ENCODE data around the gene NFYC.

NFYC gene

DNA sequence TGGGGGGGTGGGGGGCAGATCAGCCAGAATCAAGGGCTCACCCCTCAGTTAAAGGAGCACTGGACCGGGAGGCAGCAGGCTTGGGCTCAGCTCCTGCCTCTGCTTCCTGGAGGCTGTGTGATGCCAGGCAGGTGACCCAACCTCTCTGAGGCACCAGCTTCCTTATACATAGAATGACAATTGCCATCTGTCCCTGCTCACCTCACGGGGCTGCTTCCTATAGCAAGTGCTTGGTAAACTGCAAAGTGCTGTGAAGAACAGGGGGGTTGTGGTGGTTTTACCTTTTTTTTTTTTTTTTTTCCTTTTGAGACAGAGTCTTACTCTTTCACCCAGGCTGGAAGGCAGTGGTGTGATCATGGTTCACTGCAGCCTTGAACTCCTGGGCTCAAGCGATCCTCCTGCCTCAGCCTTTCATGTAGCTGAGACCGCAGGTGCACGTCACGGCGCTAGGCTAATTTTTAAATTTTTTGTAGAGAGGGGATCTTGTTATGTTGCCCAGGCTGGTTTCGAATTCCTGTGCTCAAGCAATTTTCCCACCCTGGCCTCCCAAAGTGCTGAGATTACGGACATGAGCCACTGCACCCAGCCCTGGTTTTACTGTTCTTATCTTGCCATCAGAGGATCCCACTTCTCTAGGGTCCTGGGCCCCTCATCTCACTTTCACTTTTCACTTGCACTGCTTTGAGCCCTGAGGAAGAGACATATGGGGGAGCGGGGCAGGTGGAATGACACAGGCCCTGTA, 103.6 kb downstream of the NFYC start:
- in situ Hi-C loops (cut with MboI; ENCODE audit: low sequenced_read_pairs): no loop called here

DNA sequence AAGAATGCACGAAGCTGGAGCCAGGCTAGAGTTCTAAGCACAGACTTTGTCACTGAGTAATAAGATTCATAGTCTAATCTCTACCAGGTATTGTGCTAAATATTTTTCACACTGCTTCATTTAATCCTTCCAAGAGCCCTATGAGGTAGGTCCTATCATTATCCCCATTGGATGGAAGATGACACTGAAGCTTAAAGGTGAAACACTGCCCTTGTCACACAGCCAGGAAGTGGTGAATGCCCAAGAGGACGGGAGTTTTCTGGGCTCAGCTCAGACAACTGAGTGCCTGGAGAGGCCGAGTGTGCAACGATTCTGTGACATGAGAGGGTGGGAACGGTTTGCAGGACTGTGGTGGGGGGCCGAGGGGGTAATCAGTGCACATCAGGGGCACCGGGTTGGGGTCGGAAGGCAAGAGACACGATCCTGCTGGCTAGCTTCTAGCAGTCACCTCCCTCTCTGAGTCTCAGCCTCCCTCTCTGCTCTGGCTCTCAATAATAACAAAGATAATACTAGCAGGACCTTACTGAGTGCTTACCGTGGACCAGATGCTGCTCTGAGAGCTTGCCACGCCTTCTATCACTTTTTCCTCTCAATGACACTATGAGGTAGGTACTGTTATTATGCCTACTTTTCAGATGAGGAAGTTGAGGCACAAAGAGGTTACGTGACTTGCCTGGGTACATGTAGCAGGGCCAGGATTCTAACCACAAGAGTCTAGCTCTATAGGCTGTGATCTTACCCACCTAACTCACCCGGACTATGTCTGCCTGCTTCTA, 104.5 kb downstream of the NFYC start:
- in situ Hi-C loops (cut with MboI; ENCODE audit: low sequenced_read_pairs): no loop called here

DNA sequence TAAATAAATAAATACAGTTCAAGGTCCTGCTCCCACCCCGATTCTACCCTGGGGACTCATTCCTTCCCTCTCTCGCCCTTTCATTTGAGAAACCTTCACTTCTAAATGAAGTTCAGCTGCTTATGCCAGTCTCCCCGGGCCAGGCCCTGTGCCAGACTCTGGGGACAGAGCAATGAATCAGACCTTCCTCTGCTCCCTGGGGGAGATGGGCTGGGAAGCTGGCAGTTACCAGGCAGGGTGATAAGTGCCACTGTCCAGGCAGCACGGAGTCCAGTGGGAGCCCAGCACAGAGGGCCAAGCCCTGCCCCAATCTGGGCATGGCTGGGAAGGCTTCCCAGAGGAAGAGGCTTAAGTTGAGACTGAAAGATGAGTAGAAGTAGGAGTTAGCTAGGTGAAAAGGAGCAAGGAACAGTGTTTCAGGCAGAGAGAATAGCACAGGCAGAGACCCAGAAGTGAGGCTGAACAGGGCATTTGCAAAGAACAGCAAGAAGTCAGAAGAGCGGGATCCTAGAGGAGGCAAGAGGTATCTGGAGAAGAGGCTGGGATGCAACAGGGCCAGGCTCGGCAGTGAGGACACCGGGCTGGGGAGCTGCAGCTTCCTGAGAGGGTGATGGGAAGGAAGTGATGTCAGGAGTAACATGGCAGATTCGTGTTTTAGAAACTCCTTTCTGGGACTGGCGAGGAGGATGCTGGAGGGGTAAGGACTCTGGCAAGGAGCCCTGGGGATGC, 105.6 kb downstream of the NFYC start:
- in situ Hi-C loops (cut with MboI; ENCODE audit: low sequenced_read_pairs): no loop called here

DNA sequence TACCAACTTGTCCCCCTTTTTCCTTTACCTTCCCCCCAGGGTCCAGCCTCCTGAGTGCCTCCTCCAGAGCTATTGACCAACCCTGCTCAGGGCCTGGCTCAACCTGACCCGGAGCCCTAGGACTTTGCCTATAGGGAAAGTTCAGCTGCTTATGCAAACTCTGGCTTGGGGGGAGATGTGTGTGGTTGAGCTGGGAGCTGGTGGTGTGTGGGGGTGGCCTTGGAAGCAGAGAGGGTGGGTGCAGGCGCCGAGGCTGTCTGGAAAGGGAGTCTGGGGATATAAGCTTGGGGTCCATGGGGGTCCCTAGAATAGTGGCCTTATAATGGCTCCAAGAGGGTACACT, 106.1 kb downstream of the NFYC start:
- in situ Hi-C loops (cut with MboI; ENCODE audit: low sequenced_read_pairs): no loop called here

DNA sequence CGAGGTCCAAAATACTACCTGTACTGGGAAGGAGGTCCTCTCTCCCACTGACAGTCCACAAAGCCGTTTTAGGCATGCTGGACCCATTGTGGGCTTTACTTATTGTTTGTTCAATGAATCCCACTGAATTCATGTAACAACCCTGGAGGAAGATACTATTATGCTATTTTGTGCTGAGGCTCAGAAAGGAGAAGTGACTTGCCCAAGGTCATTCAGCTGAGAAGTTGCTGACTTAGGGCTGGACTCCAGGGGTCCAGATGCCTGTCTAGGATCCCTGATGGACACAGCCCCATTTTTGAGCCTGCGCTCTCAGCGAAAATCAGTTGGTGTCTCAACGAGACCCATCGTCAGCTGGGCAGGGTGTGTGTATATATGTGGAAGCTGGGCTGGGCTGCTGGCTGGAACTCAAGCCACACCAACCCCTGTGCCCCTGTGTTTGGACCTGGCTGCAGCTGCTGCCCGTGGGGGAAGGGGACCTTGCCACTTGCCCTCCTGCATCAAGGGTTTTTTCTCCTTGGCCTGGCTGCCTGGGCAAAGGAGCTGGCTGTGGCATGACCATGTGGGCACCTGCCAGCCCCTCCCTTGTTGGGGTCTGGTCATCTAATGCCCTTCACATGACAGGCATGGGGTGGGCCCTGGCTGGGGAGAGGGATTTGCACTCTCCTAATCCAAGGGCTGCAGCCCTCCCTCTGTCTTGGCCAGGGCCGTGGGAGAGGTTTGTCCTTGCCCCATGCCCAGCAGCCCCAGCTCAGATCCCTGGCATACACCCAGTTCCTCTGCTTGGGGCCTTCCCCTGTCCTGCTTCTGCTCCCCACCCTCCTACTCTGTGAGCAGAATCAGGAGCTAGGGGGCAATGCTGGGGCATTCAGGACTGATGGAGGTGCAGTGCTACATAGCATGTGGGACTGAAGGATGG, 107.1 kb downstream of the NFYC start:
- in situ Hi-C loops (cut with MboI; ENCODE audit: low sequenced_read_pairs): no loop called here

DNA sequence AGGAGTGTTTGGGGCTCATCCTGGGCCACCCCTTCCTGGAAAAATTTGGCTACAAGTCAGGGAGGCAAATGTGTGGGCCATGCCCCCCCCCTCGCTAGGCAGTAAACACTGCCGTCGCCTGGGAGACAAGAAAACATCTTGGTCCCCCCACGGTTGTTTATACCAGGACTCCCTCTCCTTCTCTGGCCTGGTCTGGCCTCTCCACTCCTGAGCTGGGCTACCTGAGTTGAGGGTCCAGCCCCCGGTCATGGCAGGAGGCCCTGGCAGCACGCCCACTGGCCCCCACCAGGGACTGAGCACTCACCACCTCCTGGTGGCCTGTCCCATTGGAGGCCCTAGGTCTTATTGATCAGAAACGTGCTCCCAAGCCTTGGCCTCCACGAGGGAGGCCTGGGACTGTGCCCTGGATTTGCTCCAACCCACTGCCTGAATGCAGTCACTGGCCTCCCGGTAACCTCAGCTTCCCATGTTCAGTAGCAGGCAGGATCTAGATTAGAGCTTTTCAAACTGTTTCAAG, 107.9 kb downstream of the NFYC start:
- in situ Hi-C loops (cut with MboI; ENCODE audit: low sequenced_read_pairs): no loop called here

DNA sequence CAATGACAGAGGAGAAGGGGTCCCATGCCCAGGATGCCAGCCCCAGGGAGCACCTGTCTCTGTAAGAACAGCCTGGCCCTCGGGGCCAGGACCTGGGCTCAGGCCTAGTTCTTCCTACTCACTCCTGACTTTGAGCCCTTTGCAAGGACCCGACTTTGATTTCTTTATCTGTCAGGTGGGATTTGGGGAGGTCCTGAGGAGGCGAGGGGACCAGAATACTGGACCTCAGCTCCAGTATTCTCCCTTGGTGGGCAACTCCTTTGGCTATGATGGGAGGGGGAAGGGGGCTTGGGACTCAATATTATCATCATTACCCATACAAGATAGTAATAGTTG, 110.2 kb downstream of the NFYC start:
- in situ Hi-C loops (cut with MboI; ENCODE audit: low sequenced_read_pairs): no loop called here

DNA sequence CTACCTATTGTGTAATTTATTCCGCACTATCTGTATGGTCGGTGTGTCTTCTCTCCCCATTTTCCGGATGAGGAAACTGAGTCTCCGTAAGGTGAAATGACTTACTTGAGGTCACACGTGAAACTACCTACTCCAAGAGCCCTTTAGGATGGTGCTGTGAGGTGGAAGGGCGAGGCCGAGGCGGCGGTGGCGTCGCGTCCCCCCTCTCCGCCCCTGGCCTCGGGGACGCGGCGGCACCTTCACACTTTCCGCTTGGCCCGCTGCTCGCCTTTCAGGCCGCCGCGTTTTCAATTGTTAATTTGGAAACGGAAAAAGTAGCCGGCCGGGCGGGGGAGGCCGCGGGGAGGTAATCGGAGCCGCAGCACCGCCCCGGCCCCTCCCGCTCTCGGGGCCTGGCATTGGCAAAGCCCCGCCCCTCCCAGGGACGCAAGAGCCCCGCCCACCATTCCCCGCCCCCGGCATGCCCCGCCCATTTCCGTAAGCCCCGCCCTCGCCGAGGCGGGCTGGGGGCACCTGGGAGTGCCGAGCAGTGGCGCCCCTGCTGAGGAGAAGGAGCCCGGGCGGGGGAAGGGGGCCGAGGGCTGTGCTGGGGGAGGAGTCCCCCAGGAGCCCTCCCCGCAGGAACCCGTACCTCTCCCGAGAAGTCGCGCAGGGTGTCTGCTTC, 110.7 kb downstream of the NFYC start:
- in situ Hi-C loops (cut with MboI; ENCODE audit: low sequenced_read_pairs): no loop called here

DNA sequence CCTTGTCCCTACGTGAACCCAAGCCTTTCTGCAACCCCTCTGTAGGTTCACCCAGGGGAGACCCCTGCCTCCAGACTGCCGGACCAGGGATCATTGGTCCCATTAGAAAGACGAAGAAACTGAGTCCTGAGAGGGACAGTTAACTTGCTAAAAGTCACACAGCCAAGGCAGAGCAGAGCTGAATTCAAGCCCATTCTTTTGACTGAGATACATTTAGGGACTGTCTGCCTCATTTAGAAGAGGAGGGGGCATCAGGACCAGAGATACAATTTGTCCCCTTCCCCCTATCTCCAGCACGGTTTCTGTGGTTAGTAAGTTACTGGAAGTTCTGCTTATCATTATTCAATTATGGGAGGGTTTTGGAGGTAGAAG, 111.2 kb downstream of the NFYC start:
- in situ Hi-C loops (cut with MboI; ENCODE audit: low sequenced_read_pairs): no loop called here

DNA sequence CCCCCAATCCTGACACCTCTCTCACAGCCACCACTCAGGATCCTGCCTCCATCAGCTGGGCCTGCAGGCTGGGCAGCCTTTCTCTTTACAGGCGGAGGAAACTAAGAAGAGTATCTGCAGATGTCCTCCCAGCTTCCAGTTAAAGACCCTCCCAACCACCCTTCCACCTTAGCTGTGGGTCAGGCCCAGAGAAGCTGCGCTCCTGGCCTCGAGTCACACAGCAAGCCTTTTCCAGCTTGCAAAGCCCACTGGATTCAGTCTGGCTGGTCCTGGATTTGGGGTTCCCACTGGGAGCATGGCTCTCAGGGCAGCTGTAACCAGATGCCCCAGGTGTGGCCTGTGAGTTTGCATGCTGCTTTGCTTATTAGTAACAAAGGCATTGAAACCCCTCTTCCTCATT, 111.9 kb downstream of the NFYC start:
- in situ Hi-C loops (cut with MboI; ENCODE audit: low sequenced_read_pairs): no loop called here

DNA sequence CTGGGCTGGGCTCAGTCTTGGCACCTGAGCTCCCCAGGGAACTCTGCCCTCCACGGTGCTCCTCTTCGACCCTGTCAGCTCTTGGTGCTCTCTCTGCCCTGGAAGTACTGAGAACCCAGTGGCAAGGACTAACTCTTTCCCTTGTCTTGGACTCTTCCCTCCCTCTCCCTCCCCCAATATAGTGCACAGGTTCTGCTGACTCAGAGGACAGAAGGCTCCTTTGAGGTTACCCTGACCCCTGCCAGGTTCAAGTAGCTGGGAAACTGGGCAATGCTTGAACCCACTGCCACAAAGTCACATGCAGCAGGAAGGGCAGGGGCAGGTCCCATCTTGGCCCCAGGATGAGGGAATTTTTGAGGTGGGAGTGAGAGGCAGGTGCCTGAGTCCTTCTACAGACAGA, 112.4 kb downstream of the NFYC start:
- in situ Hi-C loops (cut with MboI; ENCODE audit: low sequenced_read_pairs): no loop called here

DNA sequence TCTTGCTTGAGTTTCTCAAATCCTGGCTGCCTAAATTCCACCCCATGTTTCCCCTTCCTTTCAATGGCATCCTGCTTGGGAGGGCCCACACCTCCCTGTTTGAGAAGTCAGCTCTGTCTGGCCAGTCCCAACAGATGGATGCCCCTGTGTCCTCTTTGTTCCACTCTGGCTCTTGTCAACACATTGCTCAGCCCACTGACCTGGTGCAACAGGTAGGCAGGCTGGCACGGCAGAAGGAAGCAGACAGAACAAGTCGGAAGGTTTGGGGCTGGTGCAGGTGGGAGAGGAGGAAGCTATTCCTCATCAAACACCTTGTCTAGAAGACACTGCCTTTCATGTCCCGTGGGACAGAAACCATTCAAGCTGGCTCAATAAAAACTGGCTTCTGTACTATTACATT, 114.7 kb downstream of the NFYC start:
- in situ Hi-C loops (cut with MboI; ENCODE audit: low sequenced_read_pairs): no loop called here

DNA sequence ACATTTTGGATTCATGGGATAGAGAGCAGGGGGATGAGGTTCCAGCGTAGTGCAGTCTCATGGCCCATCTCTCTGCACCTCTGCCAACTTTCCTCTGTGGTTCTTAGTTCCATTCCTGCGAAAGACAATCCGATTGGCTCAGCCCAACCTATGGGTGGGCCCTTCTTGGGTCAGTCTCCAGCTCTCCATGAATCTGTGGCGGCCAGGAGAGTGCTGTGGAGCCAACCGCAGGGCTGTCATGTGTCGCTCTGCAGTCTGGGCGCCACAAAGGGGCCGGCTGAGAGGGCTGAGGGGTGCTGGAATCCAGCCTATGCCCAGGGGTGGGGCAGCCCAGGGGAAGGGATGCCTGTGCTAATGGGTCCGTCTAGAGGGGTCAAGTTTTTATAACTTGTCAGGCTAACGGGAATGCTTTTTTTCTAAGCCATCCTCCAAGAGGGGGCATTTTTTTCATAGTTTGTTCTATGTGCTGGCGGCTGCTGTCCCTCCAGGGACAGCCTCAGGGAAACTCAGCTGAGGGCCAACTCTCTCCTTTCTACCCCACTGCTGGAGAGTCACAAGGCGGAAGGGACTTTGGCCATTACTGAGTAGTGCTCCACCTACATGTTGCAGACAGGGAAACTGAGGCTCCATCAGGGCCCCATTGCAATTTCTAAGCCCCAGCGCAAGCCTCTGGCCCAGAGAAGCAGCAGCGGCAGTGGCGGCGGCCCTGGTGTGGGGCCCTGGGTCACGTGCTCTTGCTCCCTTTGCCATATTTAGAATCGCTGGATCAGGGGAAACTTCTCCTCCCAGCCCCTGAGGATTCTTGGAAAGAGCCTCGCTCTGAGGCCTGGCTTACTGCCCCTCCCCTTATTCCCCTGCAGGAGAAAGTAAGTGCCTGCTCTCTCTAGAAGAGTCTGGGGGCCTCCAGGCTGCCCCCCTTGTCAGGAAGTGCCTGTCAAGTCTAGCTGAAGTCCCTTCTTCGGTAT, 115.5 kb downstream of the NFYC start:
- in situ Hi-C loops (cut with MboI; ENCODE audit: low sequenced_read_pairs): no loop called here

DNA sequence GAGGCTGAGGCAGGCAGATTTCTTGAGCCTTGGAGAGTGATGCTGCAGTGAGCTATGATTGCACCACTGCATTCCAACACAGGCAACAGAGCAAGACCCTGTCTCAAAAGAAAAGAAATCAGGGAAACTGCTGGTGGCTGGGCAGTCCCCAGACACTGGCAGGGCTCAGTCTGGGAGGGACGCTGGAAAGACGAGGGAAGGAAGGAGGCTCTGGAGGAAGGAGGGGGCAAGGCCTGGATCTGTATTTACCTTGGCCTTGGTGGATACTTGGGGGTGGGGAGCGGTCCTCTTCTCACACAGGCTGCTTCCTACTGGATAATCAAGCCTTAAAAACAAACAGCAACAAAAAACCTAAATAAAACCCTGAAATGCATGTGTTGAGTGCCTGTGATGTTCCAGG, 116.5 kb downstream of the NFYC start:
- in situ Hi-C loops (cut with MboI; ENCODE audit: low sequenced_read_pairs): no loop called here

DNA sequence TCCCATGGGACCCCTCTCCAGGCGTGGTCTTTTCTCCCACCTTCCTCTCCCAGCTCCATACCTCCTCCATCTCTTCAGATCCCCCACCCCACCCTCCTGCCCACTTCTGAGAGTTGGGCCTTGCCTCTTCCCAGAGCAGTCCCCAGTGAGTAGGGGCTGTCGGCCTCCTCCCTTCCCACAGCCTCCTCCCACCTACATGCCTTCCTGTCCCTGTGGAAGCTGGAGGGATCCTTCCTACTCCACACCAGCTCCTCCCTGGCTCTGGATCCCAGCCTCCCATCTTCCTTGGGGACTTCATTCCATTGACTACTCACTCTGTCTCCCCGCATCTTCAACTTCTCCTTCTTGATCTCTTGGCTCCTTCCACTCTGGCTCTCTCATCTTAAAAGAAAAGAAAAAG, 116.9 kb downstream of the NFYC start:
- in situ Hi-C loops (cut with MboI; ENCODE audit: low sequenced_read_pairs): no loop called here

DNA sequence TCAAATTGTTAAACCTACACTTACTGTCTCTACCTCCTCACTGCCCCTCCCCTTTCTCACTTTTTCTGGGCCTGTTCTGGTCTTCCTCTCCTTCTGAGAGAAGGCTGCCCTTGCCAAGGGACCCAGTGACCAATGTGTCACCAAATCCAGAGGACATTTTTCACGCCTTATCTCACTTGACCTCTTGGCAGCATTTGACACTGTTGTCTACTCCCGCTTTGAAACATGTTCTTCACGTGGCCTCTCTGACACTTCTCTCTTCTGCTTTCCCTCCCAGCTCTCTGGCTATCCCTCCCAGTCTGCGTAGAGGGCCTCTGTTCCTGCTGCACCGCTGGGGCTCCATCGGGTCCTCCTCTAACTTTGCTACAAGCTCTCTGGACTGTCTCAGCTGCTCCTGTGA, 117.4 kb downstream of the NFYC start:
- in situ Hi-C loops (cut with MboI; ENCODE audit: low sequenced_read_pairs): no loop called here

DNA sequence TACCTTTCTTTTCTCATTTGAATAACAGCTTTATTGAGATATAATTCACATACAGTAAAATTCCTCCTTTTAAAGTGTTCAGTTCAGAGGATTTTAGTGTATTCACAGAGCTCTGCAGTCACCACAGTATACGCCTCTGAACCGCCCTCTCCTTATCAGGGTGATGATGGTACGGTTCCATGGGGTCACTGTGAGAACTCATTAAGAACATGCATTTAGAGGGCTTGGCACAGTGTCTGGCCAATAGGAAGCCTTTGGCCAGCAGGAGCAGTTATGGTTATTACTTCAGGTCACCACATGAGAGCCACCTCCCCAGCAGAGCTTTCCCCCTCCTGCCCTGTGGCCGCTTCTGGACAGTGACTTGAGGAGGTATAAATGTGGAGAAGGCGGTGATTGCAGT, 119.4 kb downstream of the NFYC start:
- in situ Hi-C loops (cut with MboI; ENCODE audit: low sequenced_read_pairs): no loop called here

DNA sequence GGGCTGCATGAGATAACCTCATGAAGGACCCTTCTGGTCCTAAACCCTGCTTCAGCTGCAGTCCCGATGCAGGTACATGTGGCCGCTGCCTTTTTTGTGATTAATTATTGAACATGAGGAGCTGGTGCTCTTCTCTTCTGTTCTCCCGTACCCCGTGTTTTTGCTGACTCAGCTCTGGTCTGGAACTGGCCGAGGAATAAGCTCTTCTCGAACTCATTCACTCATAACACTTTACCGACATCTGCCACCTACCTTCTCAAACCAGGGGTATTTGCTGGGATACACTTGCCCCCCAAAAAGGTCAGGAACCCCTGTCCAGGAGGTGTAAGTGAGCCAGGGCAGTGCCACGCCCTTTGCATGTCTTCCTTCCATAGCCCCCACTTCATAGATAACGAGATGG, 123.9 kb downstream of the NFYC start:
- in situ Hi-C loops (cut with MboI; ENCODE audit: low sequenced_read_pairs): no loop called here

DNA sequence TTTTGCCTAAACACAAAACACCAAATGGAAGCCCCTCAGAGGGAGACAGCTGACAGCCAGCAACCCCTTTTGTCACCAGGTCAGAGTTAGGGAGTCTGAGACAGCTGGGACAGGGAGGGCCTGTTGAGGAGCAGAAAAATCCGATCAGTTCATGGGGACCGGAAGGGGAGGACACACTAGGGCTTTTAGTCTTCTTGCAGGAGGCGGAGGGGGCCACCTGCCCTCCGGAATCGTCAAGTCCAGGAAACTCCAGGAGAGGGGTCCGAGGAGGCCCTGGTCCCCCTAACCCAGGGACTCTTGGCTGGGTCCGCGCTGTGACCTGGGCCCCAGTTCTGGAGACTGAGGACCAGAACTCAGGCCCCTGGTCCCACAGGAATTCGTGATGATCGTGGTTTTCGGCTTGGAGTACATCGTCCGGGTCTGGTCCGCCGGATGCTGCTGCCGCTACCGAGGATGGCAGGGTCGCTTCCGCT, 126.3 kb downstream of the NFYC start:
- in situ Hi-C loops (cut with MboI; ENCODE audit: low sequenced_read_pairs): no loop called here

All from HL-60/S4 treated with phorbol 12-myristate 13-acetate at 8.2 ng/mL for 4 days and 3 days (cell line).